NB4 (cell line): Measurements from ENCODE around the gene TSPYL6.

Experiments
- DNase-seq: peaks from one replicate; pipeline ENCODE4 v3.0.0; 2010; ENCODE audit warnings: low read depth
- H3K4me3 ChIP-seq: one replicate; pipeline ENCODE4 v1.5.1; 2011; ENCODE audit warnings: mild to moderate bottlenecking, low read depth, low read length, moderate library complexity
- MYC ChIP-seq: IDR thresholded peaks from 2 replicates; pipeline ENCODE4 v1.6.1; 2011; ENCODE audit warnings: low read depth, low read length
- POLR2A ChIP-seq: IDR thresholded peaks from 2 replicates; pipeline ENCODE4 v1.6.1; 2011; ENCODE audit warnings: mild to moderate bottlenecking; ENCODE audit not compliant: insufficient read length; ENCODE audit errors: extremely low read depth
- TF ChIP-seq, protein P1 (sequence below): IDR thresholded peaks from 2 replicates; pipeline ENCODE4 v1.6.1; 2011; ENCODE audit warnings: low read depth, low read length
- TF ChIP-seq, protein P2 (sequence below): IDR thresholded peaks from one replicate; pipeline ENCODE4 v1.5.1; 2012; ENCODE audit warnings: low read depth, low read length

Gene TSPYL6

GRCh38 chr2:54260241-54260595 lies 4.2 kb upstream of the TSPYL6 start:
- no peak for TF ChIP-seq MYC
- TF ChIP-seq POLR2A: no peak
- TF ChIP-seq, protein P1, sequence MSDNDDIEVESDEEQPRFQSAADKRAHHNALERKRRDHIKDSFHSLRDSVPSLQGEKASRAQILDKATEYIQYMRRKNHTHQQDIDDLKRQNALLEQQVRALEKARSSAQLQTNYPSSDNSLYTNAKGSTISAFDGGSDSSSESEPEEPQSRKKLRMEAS: no peak
- TF ChIP-seq, protein P2, sequence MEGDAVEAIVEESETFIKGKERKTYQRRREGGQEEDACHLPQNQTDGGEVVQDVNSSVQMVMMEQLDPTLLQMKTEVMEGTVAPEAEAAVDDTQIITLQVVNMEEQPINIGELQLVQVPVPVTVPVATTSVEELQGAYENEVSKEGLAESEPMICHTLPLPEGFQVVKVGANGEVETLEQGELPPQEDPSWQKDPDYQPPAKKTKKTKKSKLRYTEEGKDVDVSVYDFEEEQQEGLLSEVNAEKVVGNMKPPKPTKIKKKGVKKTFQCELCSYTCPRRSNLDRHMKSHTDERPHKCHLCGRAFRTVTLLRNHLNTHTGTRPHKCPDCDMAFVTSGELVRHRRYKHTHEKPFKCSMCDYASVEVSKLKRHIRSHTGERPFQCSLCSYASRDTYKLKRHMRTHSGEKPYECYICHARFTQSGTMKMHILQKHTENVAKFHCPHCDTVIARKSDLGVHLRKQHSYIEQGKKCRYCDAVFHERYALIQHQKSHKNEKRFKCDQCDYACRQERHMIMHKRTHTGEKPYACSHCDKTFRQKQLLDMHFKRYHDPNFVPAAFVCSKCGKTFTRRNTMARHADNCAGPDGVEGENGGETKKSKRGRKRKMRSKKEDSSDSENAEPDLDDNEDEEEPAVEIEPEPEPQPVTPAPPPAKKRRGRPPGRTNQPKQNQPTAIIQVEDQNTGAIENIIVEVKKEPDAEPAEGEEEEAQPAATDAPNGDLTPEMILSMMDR: no peak
- DNase-seq: no peak
- no peak overlapping the region for H3K4me3 ChIP-seq

DNA sequence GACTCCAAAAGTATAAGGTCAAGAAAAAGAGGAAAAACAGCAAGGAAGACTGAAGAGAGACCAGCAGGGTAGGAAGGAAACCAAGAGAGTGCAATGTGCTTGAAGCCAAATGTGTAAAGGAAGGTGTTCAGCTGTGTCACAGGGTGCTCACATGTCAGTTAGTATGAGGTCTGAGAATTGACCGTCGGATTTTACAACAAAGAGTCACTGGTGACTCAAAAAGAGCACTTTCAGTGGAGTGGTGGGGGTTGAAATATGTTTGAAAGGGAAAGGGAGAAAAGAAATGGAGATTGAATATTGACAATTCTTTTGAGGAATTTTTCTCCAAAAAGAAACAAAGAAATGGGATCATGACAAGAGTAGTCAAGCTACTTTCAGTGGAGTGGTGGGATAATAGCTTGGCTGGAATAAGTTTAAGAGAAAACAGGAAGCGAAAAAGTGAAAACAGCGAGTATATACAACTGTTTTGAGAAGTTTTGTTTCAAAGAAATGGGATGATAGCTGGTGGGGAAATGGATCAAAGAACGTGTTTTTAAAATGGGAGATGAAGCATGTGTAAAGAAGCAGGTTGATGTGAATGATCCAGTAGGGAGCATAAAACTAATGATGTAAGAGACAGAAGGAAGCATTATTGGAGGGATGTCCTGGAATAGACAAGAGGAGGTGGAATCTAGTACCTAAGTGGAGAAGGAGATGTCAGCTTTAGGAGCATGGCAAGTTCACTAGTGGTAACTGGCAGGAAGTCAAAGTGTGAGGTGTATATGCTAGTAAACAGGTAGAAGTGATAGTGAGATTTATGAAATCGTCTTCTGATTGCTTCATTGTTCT lies 3.6 kb upstream of the TSPYL6 start:
- DNase-seq: no peak
- TF ChIP-seq, protein P2: no peak
- TF ChIP-seq, protein P1: no peak

DNA sequence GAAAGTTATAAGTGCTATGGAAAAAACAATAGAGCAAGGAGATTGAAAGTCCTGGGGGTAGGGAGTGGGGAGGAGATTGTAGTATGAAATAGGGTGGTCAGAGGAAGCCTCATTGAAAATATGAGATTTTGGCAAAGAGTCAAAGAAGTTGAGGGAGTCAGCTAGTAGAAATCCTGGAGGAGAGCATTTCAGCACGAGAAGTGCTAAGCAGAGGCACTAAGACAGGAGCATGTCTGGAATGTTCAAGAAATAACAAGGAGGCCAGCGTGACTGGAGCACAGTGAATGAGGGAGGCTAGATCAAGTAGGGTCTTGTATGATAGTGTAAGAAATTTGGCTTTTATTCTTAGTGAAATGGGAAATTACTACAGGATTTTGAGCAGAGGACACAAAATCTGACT lies 2.1 kb upstream of the TSPYL6 start:
- TF ChIP-seq MYC (no peak), POLR2A (no peak)
- TF ChIP-seq, protein P2: no peak
- TF ChIP-seq, protein P1: no peak
- no peak overlapping the region for H3K4me3 ChIP-seq
- DNase-seq: no peak

More for the DNA sequence above, 3.6 kb upstream of the TSPYL6 start:
- H3K4me3 ChIP-seq: no peak overlapping the region

DNA sequence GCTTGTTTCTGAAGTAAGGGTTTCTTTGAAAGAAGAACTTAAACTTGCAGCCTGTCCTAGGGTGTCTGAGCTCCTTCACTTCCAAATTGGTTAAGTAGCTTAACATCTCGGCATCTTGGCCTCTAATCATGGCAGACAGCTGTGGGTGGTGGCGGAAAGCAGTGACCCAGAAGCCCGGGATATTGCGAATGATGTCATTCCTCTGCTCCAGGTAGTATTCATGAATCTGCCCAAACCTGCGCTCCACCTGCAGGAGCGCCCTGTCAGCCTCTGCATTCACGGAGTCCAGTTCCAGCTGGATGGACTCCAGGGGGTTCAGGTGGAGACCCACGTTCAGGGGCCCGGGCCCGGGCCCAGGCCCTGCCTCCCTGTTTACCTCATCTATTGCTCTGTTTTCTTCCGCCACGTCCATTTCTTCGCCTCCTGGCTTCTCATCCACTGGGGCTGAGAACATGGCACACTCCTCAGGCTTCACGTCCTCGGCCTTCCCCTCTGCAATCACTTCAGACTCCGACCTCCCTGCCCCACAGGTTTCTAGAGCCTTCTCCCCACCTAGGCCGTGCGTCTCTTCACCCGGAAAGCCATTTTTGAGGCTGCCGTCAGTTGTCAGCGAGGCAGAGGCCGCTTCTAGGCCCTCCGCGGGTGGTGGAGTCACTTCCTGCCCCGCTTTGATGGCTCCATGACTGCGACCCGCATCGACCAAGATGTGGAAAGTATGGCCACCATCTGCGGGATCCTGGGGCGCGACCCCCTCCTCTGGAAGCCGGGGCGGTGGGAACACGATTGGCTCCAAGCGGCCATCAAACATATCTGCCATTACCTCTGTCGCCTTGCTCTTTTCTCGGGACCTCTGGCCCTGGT lies 569 bp downstream of the TSPYL6 start:
- no peak for DNase-seq
- TF ChIP-seq, protein P2: no peak
- TF ChIP-seq MYC (no peak), POLR2A (no peak)
- TF ChIP-seq, protein P1: no peak
- H3K4me3 ChIP-seq: no peak overlapping the region

DNA sequence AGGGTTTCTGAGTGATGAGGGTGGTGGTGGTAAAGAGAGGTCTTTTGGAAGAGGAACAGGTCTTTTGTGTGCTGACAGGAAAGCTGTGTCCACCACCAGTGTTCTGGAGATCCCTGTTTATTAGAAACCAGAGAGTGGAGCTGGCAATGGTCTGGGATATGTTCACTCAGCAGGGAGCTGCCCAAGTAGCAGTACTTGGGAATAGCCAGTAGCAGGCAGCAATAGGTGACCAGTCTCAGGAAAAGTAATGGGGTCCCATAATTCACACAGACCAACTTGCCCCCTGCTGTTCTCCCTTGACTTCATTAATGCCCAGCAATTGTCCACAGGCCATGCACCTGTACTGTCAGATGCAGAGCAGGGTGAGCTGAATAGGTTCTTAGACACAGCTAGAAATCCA lies 1.8 kb downstream of the TSPYL6 start:
- H3K4me3 ChIP-seq: no peak overlapping the region
- DNase-seq: no peak
- TF ChIP-seq, protein P1: no peak
- TF ChIP-seq POLR2A (no peak), MYC (no peak)
- TF ChIP-seq, protein P2: no peak
